ENCODE measurements around the gene SLC35C1. TPM values are rescaled to one million over a fixed set of nuclear protein-coding genes. Genes with fewer than 3 reads are reported as not detected.

The SLC35C1 gene
- total RNA-seq (17.1 and 19.8 TPM in 2 replicates), polyA plus RNA-seq (8.5 and 10.5 TPM in 2 replicates), polyA minus RNA-seq (9.3 and 13.4 TPM in 2 replicates), Bru-seq, nascent RNA (percentile 64 among the genes with signal in this experiment), BruChase-seq, experiment 1, labeled RNA remaining after a 6-hour chase (percentile 65 among the genes with signal in this experiment), BruChase-seq, experiment 2, labeled RNA remaining after a 2-hour chase (percentile 70 among the genes with signal in this experiment)
- polyA plus RNA-seq (2011; cell fraction: cytosol; rRNA removed): 7.7 and 9.1 TPM in 2 replicates
- polyA plus RNA-seq (2011; cell fraction: nucleus; rRNA removed): 3.2 and 5.4 TPM in 2 replicates
- polyA plus RNA-seq (2012): 17.4 and 21.6 TPM in 2 replicates
- polyA minus RNA-seq (2011; cell fraction: cytosol; rRNA and poly(A)+ RNA removed): 10.5 TPM
- polyA minus RNA-seq (2011; cell fraction: nucleus; rRNA and poly(A)+ RNA removed): 5.6 and 6.1 TPM in 2 replicates
- long read RNA-seq, full-length matches to known transcripts: 68 of 90 reads
- long read RNA-seq, partial matches to known transcripts: 20 of 90 reads
- long read RNA-seq, other reads (novel, unspliced or antisense): 2 of 90 reads

DNA sequence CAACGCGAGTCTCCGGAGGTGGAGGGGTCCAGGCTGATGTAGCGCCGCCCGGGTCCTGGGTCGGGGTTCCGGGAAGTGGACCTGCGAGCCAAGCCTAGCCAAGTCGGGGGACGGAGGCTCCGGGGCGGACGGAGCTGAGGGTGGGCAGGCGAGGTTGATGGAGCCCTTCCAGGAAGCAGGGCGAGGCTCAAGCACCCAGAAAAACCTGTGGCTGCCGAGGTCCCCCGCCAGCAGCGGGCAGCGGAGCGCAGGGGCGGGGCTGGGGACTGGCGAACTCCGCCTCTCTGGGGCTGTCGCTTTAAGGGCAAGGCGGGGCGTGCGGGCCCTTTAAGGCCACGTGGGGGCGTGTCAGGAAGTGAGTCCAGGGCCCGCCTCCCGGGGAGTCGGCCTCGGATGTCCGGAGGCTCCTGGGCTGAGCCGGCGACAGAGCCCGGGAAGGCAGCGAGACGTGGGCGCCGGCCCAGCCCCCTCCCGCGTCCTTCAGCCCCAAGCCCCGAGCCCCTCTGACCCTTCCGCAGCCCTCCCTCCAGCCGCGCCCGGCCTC, at the start of gene SLC35C1:
TSS of gene SLC35C1 (plus strand) at position 389 of the 544 bp plus-strand sequence. CDS start 653 bp downstream, outside the sequence.
- intact Hi-C loops (cut with micrococcal nuclease) (loop anchor here (1.0 to 5.0 kb wide), 4 partner anchors 34 to 658 kb away; no protein-coding TSS in a partner anchor), dilution Hi-C loops (cut with MboI; ENCODE audit: extremely low pct_ligation_motif_present, low sequenced_read_pairs) (no loop called here)
- ChIA-PET POLR2A (interaction anchor here (1.2 kb wide), 1 partner anchor 147 kb away, joined by 3 read pairs; no protein-coding TSS in a partner anchor), CTCF (interaction anchor here (0.9 to 3.5 kb wide), 4 partner anchors 11 to 1711 kb away, joined by 4 to 23 read pairs (median 5); no protein-coding TSS in a partner anchor)
- Histone ChIP-seq H3K9me1 (replicated peaks; ENCODE audit: control insufficient read depth, extremely low read depth, insufficient read depth, low read length) (no peaks in the 10 kb centered on the region), H3K36me3 (ENCODE audit: control insufficient read depth in 2 of 2, extremely low read depth in 1 of 2, insufficient read depth in 2 of 2, low read length in 2 of 2) (no peaks in the 10 kb centered on the region), H3K27ac (ENCODE audit: insufficient read depth, low read depth, low read length) (peak within 1 kb of the TSS; percentile 66), H3K27me3 (ENCODE audit: control insufficient read depth in 2 of 2, insufficient read depth in 2 of 2, low read length in 2 of 2) (no peaks in the 10 kb centered on the region), H3K4me2 (ENCODE audit: insufficient read depth, low read length) (peak within 1 kb of the TSS; percentile 88), H3K9ac (replicated peaks; ENCODE audit: extremely low read depth, insufficient read depth, low read length) (peak within 1 kb of the TSS; percentile 84), H3K79me2 (ENCODE audit: control insufficient read depth, insufficient read depth, low read length) (peaks cover 27% of the 10 kb centered on the region), H2AFZ (ENCODE audit: low read depth, low read length) (peak within 1 kb of the TSS; percentile 90), H4K20me1 (replicated peaks; ENCODE audit: control insufficient read depth, extremely low read depth, insufficient read depth, low read length) (no peaks in the 10 kb centered on the region), H3K4me1 (ENCODE audit: control insufficient read depth, extremely low read depth, insufficient read depth, low read length) (peaks cover 36% of the 10 kb centered on the region), H3K9me3 (replicated peaks; ENCODE audit: control insufficient read depth, insufficient read depth, low read length) (no peaks in the 10 kb centered on the region), H3K4me3 (replicated peaks in 1 of 3; ENCODE audit: insufficient read depth in 1 of 3, low read depth in 1 of 3, low read length in 3 of 3) (peak within 1 kb of the TSS; percentile 55 to 70 (median 55))
- TF ChIP-seq FOS (IDR thresholded peaks at IDR 0.05; ENCODE audit: borderline replicate concordance, insufficient read depth, low read length) (peak; percentile 6), EZH2 (IDR thresholded peaks at IDR 0.05; ENCODE audit: borderline replicate concordance, low read depth, low read length, severe bottlenecking) (no peak), POLR2AphosphoS5 (IDR thresholded peaks at IDR 0.05; ENCODE audit: insufficient read depth, low read depth, low read length) (peak; percentile 92), MYC (IDR thresholded peaks at IDR 0.05; ENCODE audit: low read depth, low read length) (no peak), JUN (IDR thresholded peaks at IDR 0.05; ENCODE audit: borderline replicate concordance, insufficient read depth, insufficient read length, low read depth) (no peak), POLR2A (IDR thresholded peaks at IDR 0.05; ENCODE audit: low read depth, low read length) (peak; percentile 92), GATA2 (IDR thresholded peaks at IDR 0.05; ENCODE audit: insufficient read depth, insufficient read length, low read depth, low read length) (no peak)
- TF ChIP-seq, protein P1, sequence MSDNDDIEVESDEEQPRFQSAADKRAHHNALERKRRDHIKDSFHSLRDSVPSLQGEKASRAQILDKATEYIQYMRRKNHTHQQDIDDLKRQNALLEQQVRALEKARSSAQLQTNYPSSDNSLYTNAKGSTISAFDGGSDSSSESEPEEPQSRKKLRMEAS (IDR thresholded peaks at IDR 0.05; ENCODE audit: insufficient read depth, insufficient read length): peak; percentile 71
- TF ChIP-seq, protein P2, sequence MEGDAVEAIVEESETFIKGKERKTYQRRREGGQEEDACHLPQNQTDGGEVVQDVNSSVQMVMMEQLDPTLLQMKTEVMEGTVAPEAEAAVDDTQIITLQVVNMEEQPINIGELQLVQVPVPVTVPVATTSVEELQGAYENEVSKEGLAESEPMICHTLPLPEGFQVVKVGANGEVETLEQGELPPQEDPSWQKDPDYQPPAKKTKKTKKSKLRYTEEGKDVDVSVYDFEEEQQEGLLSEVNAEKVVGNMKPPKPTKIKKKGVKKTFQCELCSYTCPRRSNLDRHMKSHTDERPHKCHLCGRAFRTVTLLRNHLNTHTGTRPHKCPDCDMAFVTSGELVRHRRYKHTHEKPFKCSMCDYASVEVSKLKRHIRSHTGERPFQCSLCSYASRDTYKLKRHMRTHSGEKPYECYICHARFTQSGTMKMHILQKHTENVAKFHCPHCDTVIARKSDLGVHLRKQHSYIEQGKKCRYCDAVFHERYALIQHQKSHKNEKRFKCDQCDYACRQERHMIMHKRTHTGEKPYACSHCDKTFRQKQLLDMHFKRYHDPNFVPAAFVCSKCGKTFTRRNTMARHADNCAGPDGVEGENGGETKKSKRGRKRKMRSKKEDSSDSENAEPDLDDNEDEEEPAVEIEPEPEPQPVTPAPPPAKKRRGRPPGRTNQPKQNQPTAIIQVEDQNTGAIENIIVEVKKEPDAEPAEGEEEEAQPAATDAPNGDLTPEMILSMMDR (IDR thresholded peaks at IDR 0.05; ENCODE audit: extremely low read depth in 1 of 2, insufficient read depth in 1 of 2, low read depth in 1 of 2, low read length in 2 of 2): peak in 1 of 2 donors; percentile 10
- DNase-seq (ENCODE audit: low read depth, low spot score): peak; percentile 89
- BruUV-seq (replicated peaks): no TSS peak
- peak; percentile 81 for FAIRE-seq
